ENCODE results near the gene IPO13. TPM values are rescaled to one million over a fixed set of nuclear protein-coding genes. Genes with fewer than 3 reads are reported as not detected.

Gene IPO13
- total and polyA plus RNA-seq, 12 donors, result 25.2 to 74.5 (median 56.8) TPM

GRCh38 chr1:43934101-43934985, 12.4 kb upstream of the IPO13 start:
- 27 to 35% methylated on average over 13 of the region's 13 CpGs for WGBS, 2 donors
- TF ChIP-seq, protein P1, sequence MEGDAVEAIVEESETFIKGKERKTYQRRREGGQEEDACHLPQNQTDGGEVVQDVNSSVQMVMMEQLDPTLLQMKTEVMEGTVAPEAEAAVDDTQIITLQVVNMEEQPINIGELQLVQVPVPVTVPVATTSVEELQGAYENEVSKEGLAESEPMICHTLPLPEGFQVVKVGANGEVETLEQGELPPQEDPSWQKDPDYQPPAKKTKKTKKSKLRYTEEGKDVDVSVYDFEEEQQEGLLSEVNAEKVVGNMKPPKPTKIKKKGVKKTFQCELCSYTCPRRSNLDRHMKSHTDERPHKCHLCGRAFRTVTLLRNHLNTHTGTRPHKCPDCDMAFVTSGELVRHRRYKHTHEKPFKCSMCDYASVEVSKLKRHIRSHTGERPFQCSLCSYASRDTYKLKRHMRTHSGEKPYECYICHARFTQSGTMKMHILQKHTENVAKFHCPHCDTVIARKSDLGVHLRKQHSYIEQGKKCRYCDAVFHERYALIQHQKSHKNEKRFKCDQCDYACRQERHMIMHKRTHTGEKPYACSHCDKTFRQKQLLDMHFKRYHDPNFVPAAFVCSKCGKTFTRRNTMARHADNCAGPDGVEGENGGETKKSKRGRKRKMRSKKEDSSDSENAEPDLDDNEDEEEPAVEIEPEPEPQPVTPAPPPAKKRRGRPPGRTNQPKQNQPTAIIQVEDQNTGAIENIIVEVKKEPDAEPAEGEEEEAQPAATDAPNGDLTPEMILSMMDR (IDR thresholded peaks at IDR 0.05), result peak; percentile 72 to 87 (median 78)
- Histone ChIP-seq H3K4me3 (peak overlapping the region in 4 of 10 donors; percentile 36 to 44 (median 42)), H3K36me3 (peaks cover 0 to 5% (median 0%) of the 10 kb centered on the region in 9 donors), H3K9me3 (no peaks in the 10 kb centered on the region), H3K4me1 (peaks cover 6 to 40% (median 23%) of the 10 kb centered on the region in 9 donors), H3K27ac (peak overlapping the region in 1 of 10 donors; percentile 9), H3K27me3 (peaks cover 0 to 41% (median 26%) of the 10 kb centered on the region in 7 donors)
- intact Hi-C loops (cut with DNase I), result loop anchor here in 9 of 10 donors (1.0 to 10.0 kb wide), 7 partner anchors 171 to 410 kb away; partner anchors contain the start of gene PTPRF (in 1 of the 9)
- ATAC-seq (peak in 7 of 8 donors; percentile 46 to 75 (median 62)), DNase-seq (peak; percentile 44 to 55)

- Histone ChIP-seq H3K36me3 (peaks cover 0 to 4% (median 0%) of the 10 kb centered on the region in 9 donors), H3K4me1 (peaks cover 6 to 42% (median 23%) of the 10 kb centered on the region in 9 donors), H3K9me3 (no peaks in the 10 kb centered on the region), H3K27ac (no peak overlapping the region), H3K27me3 (peaks cover 0 to 41% (median 26%) of the 10 kb centered on the region in 7 donors), H3K4me3 (no peak overlapping the region)
- WGBS, 2 donors, result 43 to 50% methylated on average over 5 of the region's 5 CpGs
- DNase-seq, result no peak
- TF ChIP-seq, protein P1 (IDR thresholded peaks at IDR 0.05), result peak in 3 of 9 donors; percentile 1 to 7 (median 5)
- intact Hi-C loops (cut with DNase I), result loop anchor here (1.0 to 10.0 kb wide), 8 partner anchors 172 to 410 kb away; partner anchors contain the start of gene PTPRF (in 1 of the 10)
- ATAC-seq, result no peak
Observed at GRCh38 chr1:43934986-43935324, 11.8 kb upstream of the IPO13 start.

DNA sequence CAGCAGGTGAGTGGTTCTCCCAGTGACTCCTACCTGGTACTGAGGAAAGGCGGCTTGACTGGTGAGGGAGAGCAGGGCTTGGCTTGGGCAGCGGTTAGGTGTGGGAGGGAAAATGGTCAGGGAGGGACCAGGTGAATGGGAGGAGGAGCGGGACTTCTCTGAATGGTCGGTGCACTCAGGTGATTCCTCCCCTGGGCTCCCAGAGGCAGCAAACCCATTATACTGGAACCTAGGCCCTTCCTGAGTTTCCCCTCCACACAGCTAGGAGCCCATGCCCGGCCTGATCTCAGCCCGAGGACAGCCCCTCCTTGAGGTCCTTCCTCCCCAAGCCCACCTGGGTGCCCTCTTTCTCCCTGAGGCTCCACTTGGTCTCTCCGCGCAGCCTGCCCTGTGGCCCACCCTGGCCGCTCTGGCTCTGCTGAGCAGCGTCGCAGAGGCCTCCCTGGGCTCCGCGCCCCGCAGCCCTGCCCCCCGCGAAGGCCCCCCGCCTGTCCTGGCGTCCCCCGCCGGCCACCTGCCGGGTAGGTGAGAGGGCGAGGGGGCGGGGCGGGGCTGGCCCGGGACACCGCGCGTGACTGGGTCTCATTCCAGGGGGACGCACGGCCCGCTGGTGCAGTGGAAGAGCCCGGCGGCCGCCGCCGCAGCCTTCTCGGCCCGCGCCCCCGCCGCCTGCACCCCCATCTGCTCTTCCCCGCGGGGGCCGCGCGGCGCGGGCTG, 10.9 kb upstream of the IPO13 start:
- Histone ChIP-seq H3K9me3 (no peaks in the 10 kb centered on the region), H3K27ac (no peak overlapping the region)

More for the DNA sequence above, 10.9 kb upstream of the IPO13 start:
- WGBS, 2 donors, result 10 to 11% methylated on average over 41 to 48 of the region's 48 CpGs
- no peak for DNase-seq
- Histone ChIP-seq H3K36me3 (no peaks in the 10 kb centered on the region), H3K27me3 (peaks cover 0 to 41% (median 26%) of the 10 kb centered on the region in 7 donors), H3K4me1 (peaks cover 6 to 42% (median 23%) of the 10 kb centered on the region in 9 donors), H3K4me3 (peak overlapping the region in 9 of 10 donors; percentile 32 to 56 (median 46))
- intact Hi-C loops (cut with DNase I), result loop anchor here in 7 of 10 donors (2.0 to 10.0 kb wide), 5 partner anchors 173 to 411 kb away; partner anchors contain the start of gene PTPRF (in 1 of the 7)
- ATAC-seq, result no peak
- TF ChIP-seq, protein P1 (IDR thresholded peaks at IDR 0.05), result no peak
